GM19455 (cell line): ENCODE measurements around the gene CKB.

Source experiments
- ATAC-seq: cut with Tn5 transposase; IDR thresholded peaks from one replicate; pipeline ENCODE4 v1.9.1; 2021; ENCODE audit not compliant: unreplicated experiment

Gene CKB

GRCh38 chr14:103550451-103551337 is 28.1 kb upstream of the CKB start:
- no peak for ATAC-seq

- ATAC-seq = no peak
Observed at GRCh38 chr14:103549361-103550311, 27.0 kb upstream of the CKB start.

GRCh38 chr14:103548463-103549351 is 26.1 kb upstream of the CKB start:
- no peak for ATAC-seq

GRCh38 chr14:103547941-103548462 is 25.4 kb upstream of the CKB start:
- no peak for ATAC-seq

- ATAC-seq = no peak
Observed at GRCh38 chr14:103547455-103547940, 24.9 kb upstream of the CKB start.

- no peak for ATAC-seq
Observed at GRCh38 chr14:103546652-103547454, 24.2 kb upstream of the CKB start.

GRCh38 chr14:103545915-103546651 is 23.5 kb upstream of the CKB start:
- no peak for ATAC-seq

GRCh38 chr14:103545219-103545914 is 22.7 kb upstream of the CKB start:
- ATAC-seq = no peak

GRCh38 chr14:103544388-103545218 is 22.0 kb upstream of the CKB start:
- no peak for ATAC-seq

- no peak for ATAC-seq
Observed at GRCh38 chr14:103543721-103544387, 21.2 kb upstream of the CKB start.

- no peak for ATAC-seq
Observed at GRCh38 chr14:103543140-103543539, 20.5 kb upstream of the CKB start.

GRCh38 chr14:103542605-103543088 is 20.0 kb upstream of the CKB start:
- no peak for ATAC-seq

- ATAC-seq = no peak
Observed at GRCh38 chr14:103541709-103542604, 19.3 kb upstream of the CKB start.

GRCh38 chr14:103540821-103541708 is 18.4 kb upstream of the CKB start:
- ATAC-seq = no peak
